Stomach smooth muscle (tissue), 2 donors: ENCODE data around the gene DLGAP3.

Experiments used
- H3K27ac ChIP-seq: one replicate; pipeline ENCODE4 v1.7.0; 2013; ENCODE audit warnings: mild to moderate bottlenecking, low read length, inconsistent platforms
- H3K27me3 ChIP-seq, 2 donors: one replicate each; pipeline ENCODE4 v1.7.0; 2013; ENCODE audit warnings: low read length in 2 of 2; ENCODE audit not compliant: insufficient read depth in 2 of 2, control insufficient read depth in 1 of 2
- H3K36me3 ChIP-seq, 2 donors: one replicate each; pipeline ENCODE4 v1.7.0; 2013; ENCODE audit warnings: low read length in 2 of 2; ENCODE audit not compliant: control insufficient read depth in 2 of 2, insufficient read depth in 2 of 2
- H3K4me1 ChIP-seq: one replicate; pipeline ENCODE4 v1.7.0; 2013; ENCODE audit warnings: low read length; ENCODE audit not compliant: control insufficient read depth, insufficient read depth
- H3K4me3 ChIP-seq, 2 donors: one replicate each; pipeline ENCODE4 v1.7.0; 2013; ENCODE audit warnings: low read length in 2 of 2
- H3K9ac ChIP-seq, 2 donors: one replicate each; pipeline ENCODE4 v1.7.0; 2013; ENCODE audit warnings: low read length in 2 of 2, mild to moderate bottlenecking in 1 of 2
- H3K9me3 ChIP-seq, 2 donors: one replicate each; pipeline ENCODE4 v1.7.0; 2013; ENCODE audit warnings: low read length in 2 of 2; ENCODE audit not compliant: control insufficient read depth in 2 of 2
- donor health status: healthy.
- donor health status: Pancreatic carcinoma.

The DLGAP3 gene

DNA sequence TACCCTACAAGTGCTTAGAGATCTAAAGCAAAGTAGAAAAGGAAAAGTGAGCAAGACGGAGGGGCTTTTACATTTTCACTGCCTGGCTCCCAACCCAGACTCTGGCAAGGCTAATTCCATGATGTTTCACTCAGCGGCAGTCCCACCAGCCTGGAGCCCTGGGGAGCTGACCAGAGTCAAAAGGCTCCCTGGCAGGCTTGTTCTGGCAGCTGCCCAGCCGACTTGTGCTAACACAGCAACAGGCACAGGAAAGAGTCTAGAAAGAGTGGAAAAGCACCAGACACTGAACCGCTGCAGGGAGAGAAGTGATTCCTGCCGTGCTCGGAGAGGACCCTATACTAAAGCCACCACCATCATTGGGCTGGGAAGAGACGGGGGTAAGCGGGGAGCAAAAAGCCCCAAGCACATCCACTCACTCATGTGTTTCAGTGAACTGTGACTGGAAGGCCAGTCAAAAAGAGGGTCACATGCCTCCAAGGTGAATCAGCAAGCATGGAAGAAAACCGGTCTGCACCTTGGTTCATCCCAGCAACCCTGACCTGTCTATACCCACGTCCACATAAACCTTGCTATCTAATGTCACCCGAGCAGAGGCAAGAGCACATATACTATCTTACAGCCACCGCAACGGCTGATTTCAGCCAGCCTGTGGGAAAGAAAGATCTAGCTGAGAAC is 77.9 kb downstream of the DLGAP3 start:
- Histone ChIP-seq H3K36me3 (peaks cover 17 to 20% of the 10 kb centered on the region in 2 donors), H3K9me3 (no peaks in the 10 kb centered on the region), H3K27ac (no peak overlapping the region), H3K4me1 (peaks cover 11% of the 10 kb centered on the region), H3K27me3 (no peaks in the 10 kb centered on the region), H3K9ac (peak overlapping the region in 1 of 2 donors; percentile 2), H3K4me3 (no peak overlapping the region)

- Histone ChIP-seq H3K9ac (no peak overlapping the region), H3K4me1 (peaks cover 11% of the 10 kb centered on the region), H3K36me3 (peaks cover 15 to 19% of the 10 kb centered on the region in 2 donors), H3K4me3 (no peak overlapping the region), H3K27me3 (no peaks in the 10 kb centered on the region), H3K9me3 (no peaks in the 10 kb centered on the region), H3K27ac (no peak overlapping the region)
Observed at GRCh38 chr1:34850382-34850781, 79.1 kb downstream of the DLGAP3 start.

GRCh38 chr1:34847094-34847493 is 82.4 kb downstream of the DLGAP3 start:
- Histone ChIP-seq H3K9me3 (no peaks in the 10 kb centered on the region), H3K27ac (no peak overlapping the region), H3K36me3 (peaks cover 3 to 8% of the 10 kb centered on the region in 2 donors), H3K27me3 (no peaks in the 10 kb centered on the region), H3K9ac (no peak overlapping the region), H3K4me1 (peaks cover 5% of the 10 kb centered on the region), H3K4me3 (no peak overlapping the region)

DNA sequence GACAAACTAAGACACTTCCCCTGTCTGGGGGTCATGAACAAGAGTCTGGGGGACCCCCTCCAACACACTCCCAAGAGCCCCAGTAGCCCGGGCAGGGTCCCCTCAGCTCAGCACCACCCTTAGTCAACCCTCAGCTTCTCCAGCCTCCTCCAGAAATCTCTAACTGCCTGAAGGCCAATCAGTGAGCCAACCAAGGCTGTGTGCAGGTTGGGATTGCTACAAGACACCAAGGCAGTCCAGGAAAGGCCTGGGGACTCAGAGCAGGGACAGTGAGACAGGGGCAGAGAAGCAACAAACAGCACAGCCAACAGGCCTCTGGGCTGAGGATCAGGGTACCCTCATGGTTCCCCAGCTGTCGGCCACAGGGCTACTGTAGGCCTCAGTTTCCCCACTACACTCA is 83.2 kb downstream of the DLGAP3 start:
- no peaks in the 10 kb centered on the region for H3K27me3 ChIP-seq
- peak overlapping the region in 1 of 2 donors; percentile 13 for H3K9ac ChIP-seq
- peaks cover 0 to 8% of the 10 kb centered on the region in 2 donors for H3K36me3 ChIP-seq
- no peak overlapping the region for H3K27ac ChIP-seq
- H3K4me1 ChIP-seq = no peaks in the 10 kb centered on the region
- H3K4me3 ChIP-seq = no peak overlapping the region
- H3K9me3 ChIP-seq = no peaks in the 10 kb centered on the region

GRCh38 chr1:34845131-34845901 is 84.1 kb downstream of the DLGAP3 start:
- no peak overlapping the region for H3K27ac ChIP-seq
- H3K4me1 ChIP-seq = no peaks in the 10 kb centered on the region
- H3K27me3 ChIP-seq = no peaks in the 10 kb centered on the region
- no peak overlapping the region for H3K4me3 ChIP-seq
- H3K36me3 ChIP-seq = peaks cover 0 to 9% of the 10 kb centered on the region in 2 donors
- no peaks in the 10 kb centered on the region for H3K9me3 ChIP-seq
- no peak overlapping the region for H3K9ac ChIP-seq

GRCh38 chr1:34844252-34844634 is 85.2 kb downstream of the DLGAP3 start:
- no peaks in the 10 kb centered on the region for H3K27me3 ChIP-seq
- H3K4me1 ChIP-seq = no peaks in the 10 kb centered on the region
- H3K9ac ChIP-seq = no peak overlapping the region
- H3K9me3 ChIP-seq = no peaks in the 10 kb centered on the region
- H3K27ac ChIP-seq = no peak overlapping the region
- H3K4me3 ChIP-seq = no peak overlapping the region
- H3K36me3 ChIP-seq = peaks cover 0 to 6% of the 10 kb centered on the region in 2 donors

- no peak overlapping the region for H3K27ac ChIP-seq
- no peak overlapping the region for H3K9ac ChIP-seq
- H3K4me1 ChIP-seq = no peaks in the 10 kb centered on the region
- peaks cover 0 to 5% of the 10 kb centered on the region in 2 donors for H3K36me3 ChIP-seq
- no peak overlapping the region for H3K4me3 ChIP-seq
- no peaks in the 10 kb centered on the region for H3K27me3 ChIP-seq
- no peaks in the 10 kb centered on the region for H3K9me3 ChIP-seq
Observed at GRCh38 chr1:34843392-34844251, 85.8 kb downstream of the DLGAP3 start.

DNA sequence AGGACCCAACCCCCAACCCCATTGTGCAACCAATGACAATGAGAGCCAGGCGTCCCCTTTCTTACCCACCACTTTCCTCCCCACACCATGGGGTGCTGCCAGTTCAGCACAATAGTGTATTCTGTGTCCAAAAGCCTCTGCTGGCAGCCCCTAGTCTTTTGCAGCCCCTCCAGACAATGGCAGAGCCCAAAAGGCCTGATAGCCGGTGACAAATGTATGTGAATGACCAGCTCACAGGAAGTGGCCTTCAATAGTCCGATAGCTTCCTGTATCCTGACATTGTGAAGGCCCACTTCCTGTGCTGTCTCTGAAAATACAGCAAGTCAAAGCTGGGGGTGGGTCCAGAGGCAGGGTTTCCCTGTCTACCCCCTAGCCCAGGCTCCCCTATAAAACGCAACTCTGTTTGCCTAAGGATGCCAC is 86.5 kb downstream of the DLGAP3 start:
- Histone ChIP-seq H3K4me3 (no peak overlapping the region), H3K9me3 (no peaks in the 10 kb centered on the region), H3K9ac (no peak overlapping the region), H3K27me3 (no peaks in the 10 kb centered on the region), H3K36me3 (peaks cover 0 to 5% of the 10 kb centered on the region in 2 donors), H3K4me1 (no peaks in the 10 kb centered on the region), H3K27ac (no peak overlapping the region)

DNA sequence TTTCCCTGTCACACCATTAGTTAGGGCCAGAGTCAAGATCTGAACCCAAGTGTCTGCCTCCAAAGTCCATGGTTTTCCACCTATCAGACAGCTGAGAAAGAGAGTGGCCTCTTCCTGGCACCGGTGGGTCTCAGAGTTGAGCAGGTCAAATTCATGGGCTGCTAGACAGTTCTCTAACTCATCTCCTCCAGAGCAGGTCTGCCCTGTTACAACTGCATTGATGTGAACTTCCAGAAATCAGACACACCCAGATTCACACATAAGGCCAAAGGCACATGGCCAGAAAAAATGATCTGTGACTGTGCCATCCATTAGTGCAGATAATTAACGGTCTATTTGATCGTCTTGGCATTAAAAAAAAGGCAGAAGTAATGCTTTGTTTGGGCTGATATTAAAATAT is 87.4 kb downstream of the DLGAP3 start:
- H3K9ac ChIP-seq = no peak overlapping the region
- H3K27me3 ChIP-seq = no peaks in the 10 kb centered on the region
- no peak overlapping the region for H3K4me3 ChIP-seq
- no peak overlapping the region for H3K27ac ChIP-seq
- peaks cover 0 to 3% of the 10 kb centered on the region in 2 donors for H3K36me3 ChIP-seq
- H3K9me3 ChIP-seq = no peaks in the 10 kb centered on the region
- no peaks in the 10 kb centered on the region for H3K4me1 ChIP-seq

GRCh38 chr1:34840426-34840825 is 89.0 kb downstream of the DLGAP3 start:
- Histone ChIP-seq H3K9ac (no peak overlapping the region), H3K27me3 (no peaks in the 10 kb centered on the region), H3K4me3 (no peak overlapping the region), H3K4me1 (no peaks in the 10 kb centered on the region), H3K36me3 (peaks cover 0 to 3% of the 10 kb centered on the region in 2 donors), H3K9me3 (no peaks in the 10 kb centered on the region), H3K27ac (no peak overlapping the region)
